Measurements from ENCODE around the gene DNAI7. TPM values are rescaled to one million over a fixed set of nuclear protein-coding genes. Genes with fewer than 3 reads are reported as not detected.

Gene DNAI7
- under 1 TPM in 1 of 2 donors, not detected in 1; 0.17 TPM for total RNA-seq

GRCh38 chr12:25195056-25195971 is at the start of gene DNAI7, which contains the start of gene ETFRF1:
Gene DNAI7, minus strand, starts transcription at chr12:25195160. Its CDS starts 82 bp downstream, at chr12:25195078.
Gene ETFRF1, plus strand, starts transcription at chr12:25195237. Its CDS starts 8,720 bp downstream, at chr12:25203957.
- peak within 1 kb of the TSS; percentile 96 to 99 for H3K4me3 Mint-ChIP-seq
- peak; percentile 97 to 98 for DNase-seq
- H3K9me3 Mint-ChIP-seq = no peaks in the 10 kb centered on the region
- H3K27me3 Mint-ChIP-seq (ENCODE audit: low read depth) = no peaks in the 10 kb centered on the region
- H3K27ac Mint-ChIP-seq = peak within 1 kb of the TSS; percentile 99
- peaks cover 30% of the 10 kb centered on the region for H3K4me1 Mint-ChIP-seq (ENCODE audit: low read depth)
- peak; percentile 98 for ATAC-seq (replicated peaks in 1 of 2)
- peaks cover 3 to 7% of the 10 kb centered on the region in 2 donors for H3K36me3 Mint-ChIP-seq (ENCODE audit: insufficient read depth in 2 of 2)

GRCh38 chr12:25243680-25243990 is 48.7 kb upstream of the DNAI7 start:
- Mint-ChIP-seq H3K4me3 (no peak overlapping the region), H3K36me3 (ENCODE audit: insufficient read depth in 2 of 2) (peaks cover 2 to 23% of the 10 kb centered on the region in 2 donors), H3K4me1 (ENCODE audit: low read depth) (peaks cover 14% of the 10 kb centered on the region), H3K27ac (no peak overlapping the region), H3K9me3 (no peaks in the 10 kb centered on the region), H3K27me3 (ENCODE audit: low read depth) (no peaks in the 10 kb centered on the region)
- no peak for ATAC-seq (replicated peaks in 1 of 2)
- DNase-seq = no peak

- Mint-ChIP-seq H3K27ac (no peak overlapping the region), H3K4me1 (ENCODE audit: low read depth) (peaks cover 14% of the 10 kb centered on the region), H3K36me3 (ENCODE audit: insufficient read depth in 2 of 2) (peaks cover 2 to 23% of the 10 kb centered on the region in 2 donors), H3K4me3 (no peak overlapping the region), H3K27me3 (ENCODE audit: low read depth) (no peaks in the 10 kb centered on the region), H3K9me3 (no peaks in the 10 kb centered on the region)
- DNase-seq (no peak), ATAC-seq (replicated peaks in 1 of 2) (no peak)
These were observed 48.2 kb upstream of the DNAI7 start for GRCh38 chr12:25242981-25243679.

GRCh38 chr12:25241167-25242020 is 46.4 kb upstream of the DNAI7 start:
- Mint-ChIP-seq H3K9me3 (no peaks in the 10 kb centered on the region), H3K27me3 (ENCODE audit: low read depth) (no peaks in the 10 kb centered on the region), H3K27ac (no peak overlapping the region), H3K36me3 (ENCODE audit: insufficient read depth in 2 of 2) (peaks cover 5 to 29% of the 10 kb centered on the region in 2 donors), H3K4me1 (ENCODE audit: low read depth) (peaks cover 23% of the 10 kb centered on the region), H3K4me3 (no peak overlapping the region)
- DNase-seq = no peak
- peak; percentile 63 to 70 for ATAC-seq (replicated peaks in 1 of 2)

- DNase-seq (no peak), ATAC-seq (replicated peaks in 1 of 2) (no peak)
- H3K4me3 Mint-ChIP-seq = no peak overlapping the region
- peaks cover 3 to 21% of the 10 kb centered on the region in 2 donors for H3K36me3 Mint-ChIP-seq (ENCODE audit: insufficient read depth in 2 of 2)
- peaks cover 20% of the 10 kb centered on the region for H3K4me1 Mint-ChIP-seq (ENCODE audit: low read depth)
- H3K27me3 Mint-ChIP-seq (ENCODE audit: low read depth) = no peaks in the 10 kb centered on the region
- no peaks in the 10 kb centered on the region for H3K9me3 Mint-ChIP-seq
- no peak overlapping the region for H3K27ac Mint-ChIP-seq
These were observed 41.7 kb upstream of the DNAI7 start for GRCh38 chr12:25236626-25237025.

- no peaks in the 10 kb centered on the region for H3K27me3 Mint-ChIP-seq (ENCODE audit: low read depth)
- ATAC-seq (replicated peaks in 1 of 2) = no peak
- no peak overlapping the region for H3K27ac Mint-ChIP-seq
- H3K36me3 Mint-ChIP-seq (ENCODE audit: insufficient read depth in 2 of 2) = peaks cover 3 to 23% of the 10 kb centered on the region in 2 donors
- H3K9me3 Mint-ChIP-seq = no peaks in the 10 kb centered on the region
- no peak overlapping the region for H3K4me3 Mint-ChIP-seq
- DNase-seq = no peak
- H3K4me1 Mint-ChIP-seq (ENCODE audit: low read depth) = peaks cover 17% of the 10 kb centered on the region
These were observed 41.2 kb upstream of the DNAI7 start for GRCh38 chr12:25236190-25236589.

- no peak overlapping the region for H3K27ac Mint-ChIP-seq
- H3K9me3 Mint-ChIP-seq = no peaks in the 10 kb centered on the region
- ATAC-seq (replicated peaks in 1 of 2) (no peak), DNase-seq (no peak)
- no peaks in the 10 kb centered on the region for H3K27me3 Mint-ChIP-seq (ENCODE audit: low read depth)
- no peaks in the 10 kb centered on the region for H3K4me1 Mint-ChIP-seq (ENCODE audit: low read depth)
- peaks cover 0 to 12% of the 10 kb centered on the region in 2 donors for H3K36me3 Mint-ChIP-seq (ENCODE audit: insufficient read depth in 2 of 2)
- no peak overlapping the region for H3K4me3 Mint-ChIP-seq
These were observed 18.4 kb upstream of the DNAI7 start for GRCh38 chr12:25213338-25213737.

GRCh38 chr12:25208554-25208953 is 13.6 kb upstream of the DNAI7 start:
- Mint-ChIP-seq H3K27ac (no peak overlapping the region), H3K4me1 (ENCODE audit: low read depth) (no peaks in the 10 kb centered on the region), H3K4me3 (no peak overlapping the region), H3K9me3 (no peaks in the 10 kb centered on the region), H3K36me3 (ENCODE audit: insufficient read depth in 2 of 2) (peaks cover 0 to 10% of the 10 kb centered on the region in 2 donors), H3K27me3 (ENCODE audit: low read depth) (no peaks in the 10 kb centered on the region)
- ATAC-seq (replicated peaks in 1 of 2) (no peak), DNase-seq (no peak)

- DNase-seq = no peak
These were observed 12.9 kb upstream of the DNAI7 start for GRCh38 chr12:25207846-25208245.

GRCh38 chr12:25207411-25207810 is 12.5 kb upstream of the DNAI7 start:
- no peaks in the 10 kb centered on the region for H3K9me3 Mint-ChIP-seq
- no peak for ATAC-seq (replicated peaks in 1 of 2)
- peaks cover 0 to 15% of the 10 kb centered on the region in 2 donors for H3K36me3 Mint-ChIP-seq (ENCODE audit: insufficient read depth in 2 of 2)
- H3K27me3 Mint-ChIP-seq (ENCODE audit: low read depth) = no peaks in the 10 kb centered on the region
- no peak overlapping the region for H3K27ac Mint-ChIP-seq
- DNase-seq = no peak
- H3K4me3 Mint-ChIP-seq = no peak overlapping the region
- H3K4me1 Mint-ChIP-seq (ENCODE audit: low read depth) = no peaks in the 10 kb centered on the region

More at GRCh38 chr12:25207846-25208245, 12.9 kb upstream of the DNAI7 start:
- no peak overlapping the region for H3K27ac Mint-ChIP-seq
- H3K36me3 Mint-ChIP-seq (ENCODE audit: insufficient read depth in 2 of 2) = peaks cover 0 to 15% of the 10 kb centered on the region in 2 donors
- ATAC-seq (replicated peaks in 1 of 2) = no peak
- H3K4me1 Mint-ChIP-seq (ENCODE audit: low read depth) = no peaks in the 10 kb centered on the region
- H3K9me3 Mint-ChIP-seq = no peaks in the 10 kb centered on the region
- no peaks in the 10 kb centered on the region for H3K27me3 Mint-ChIP-seq (ENCODE audit: low read depth)
- H3K4me3 Mint-ChIP-seq = no peak overlapping the region

- DNase-seq (no peak), ATAC-seq (replicated peaks in 1 of 2) (no peak)
- H3K27me3 Mint-ChIP-seq (ENCODE audit: low read depth) = no peaks in the 10 kb centered on the region
- H3K27ac Mint-ChIP-seq = no peak overlapping the region
- peaks cover 0 to 5% of the 10 kb centered on the region in 2 donors for H3K36me3 Mint-ChIP-seq (ENCODE audit: insufficient read depth in 2 of 2)
- H3K4me1 Mint-ChIP-seq (ENCODE audit: low read depth) = peaks cover 17% of the 10 kb centered on the region
- no peaks in the 10 kb centered on the region for H3K9me3 Mint-ChIP-seq
- no peak overlapping the region for H3K4me3 Mint-ChIP-seq
These were observed 7.2 kb upstream of the DNAI7 start for GRCh38 chr12:25202137-25202536.

- H3K27ac Mint-ChIP-seq = no peak overlapping the region
- H3K9me3 Mint-ChIP-seq = no peaks in the 10 kb centered on the region
- no peak overlapping the region for H3K4me3 Mint-ChIP-seq
- ATAC-seq (replicated peaks in 1 of 2) = no peak
- H3K36me3 Mint-ChIP-seq (ENCODE audit: insufficient read depth in 2 of 2) = peaks cover under 1 to 5% of the 10 kb centered on the region in 2 donors
- DNase-seq = no peak
- H3K4me1 Mint-ChIP-seq (ENCODE audit: low read depth) = peaks cover 24% of the 10 kb centered on the region
- no peaks in the 10 kb centered on the region for H3K27me3 Mint-ChIP-seq (ENCODE audit: low read depth)
These were observed 5.7 kb upstream of the DNAI7 start for GRCh38 chr12:25200703-25201102.

Measured in activated T-cell treated with anti-CD3 and anti-CD28 coated beads, Interleukin-2, amount 50 U/mL, for 72 hours (primary cell).